ENCODE data around the gene EVI5. TPM values are rescaled to one million over a fixed set of nuclear protein-coding genes. Genes with fewer than 3 reads are reported as not detected.

EVI5 gene
- polyA plus RNA-seq, 1 donor from 2014 or later: 8.5 TPM

- TF ChIP-seq MXI1 (conservative IDR thresholded peaks at IDR 0.05; ENCODE audit: poor library complexity, severe bottlenecking): no peak
These were observed 325.0 kb downstream of the EVI5 start (continued) for GRCh38 chr1:92459871-92460320.

Small RNAs within 50 kb of the gene (small RNA-seq; reads per million reads assigned to genes)
- gene AC104332.2: 0 reads per million in 3 experiments
- 0 to 29.2 (median 0.42) reads per million in 3 experiments for gene RNU4-59P

Other genes starting within 250 kb of the EVI5 start
- 1,461 and 1,645 TPM in 2 replicates for gene RPL5, start 46.9 kb upstream of the EVI5 start, polyA plus RNA-seq
- 8.4 and 10.0 TPM in 2 replicates for gene DIPK1A, start 176.4 kb upstream of the EVI5 start, polyA plus RNA-seq